Kidney (tissue), 14 donors: ENCODE results near the gene HMGA1. TPM values are rescaled to one million over a fixed set of nuclear protein-coding genes. Genes with fewer than 3 reads are reported as not detected.
A peak's percentile ranks its signal among the peaks of the same experiment; 100 is the strongest.

Experiments used
- DNase-seq, 5 donors: peaks; one replicate each; pipeline ENCODE4 v3.0.0-alpha.2; 2013 to 2020
- FAIRE-seq: peaks from 2 replicates; lab custom pipeline; 2012; peaks lifted over from hg19 to GRCh38; lab: Jason Lieb, UNC
- H3K27ac ChIP-seq, 2 donors: one replicate each; pipeline ENCODE4 v1.7.0; 2013; ENCODE audit warnings: low read depth in 2 of 2, low read length in 2 of 2, inconsistent platforms in 1 of 2
- H3K27me3 ChIP-seq: one replicate; pipeline ENCODE4 v1.7.1; 2013; ENCODE audit warnings: low read length, inconsistent platforms; ENCODE audit not compliant: control insufficient read depth, insufficient read depth
- H3K36me3 ChIP-seq, 3 donors: one replicate each; pipeline versions ENCODE4 v1.7.0 to v1.7.1; 2013; ENCODE audit warnings: low read length in 3 of 3, control low read depth in 1 of 3, inconsistent platforms in 1 of 3; ENCODE audit not compliant: insufficient read depth in 3 of 3, control insufficient read depth in 2 of 3
- H3K4me1 ChIP-seq, 3 donors: one replicate each; pipeline versions ENCODE4 v1.7.0 to v1.7.1; 2013; ENCODE audit warnings: low read length in 3 of 3, inconsistent platforms in 1 of 3, low read depth in 1 of 3; ENCODE audit not compliant: control insufficient read depth in 2 of 3, insufficient read depth in 2 of 3
- H3K4me3 ChIP-seq, 3 donors: one replicate each; pipeline versions ENCODE4 v1.7.0 to v1.8.1; 2013; ENCODE audit warnings: low read length in 3 of 3, control low read depth in 1 of 3, inconsistent platforms in 1 of 3
- H3K9ac ChIP-seq, 3 donors: one replicate each; pipeline versions ENCODE4 v1.7.0 to v1.7.1; 2013; ENCODE audit warnings: low read length in 3 of 3, control low read depth in 1 of 3, inconsistent platforms in 1 of 3
- H3K9me3 ChIP-seq, 3 donors: one replicate each; pipeline versions ENCODE4 v1.7.0 to v1.7.1; 2013; ENCODE audit warnings: low read length in 3 of 3, control low read depth in 1 of 3, inconsistent platforms in 1 of 3; ENCODE audit not compliant: control insufficient read depth in 2 of 3, insufficient read depth in 1 of 3
- intact Hi-C: fragments of 100-400 bp; cut with DNase I; formaldehyde crosslinking; loops from one replicate; pipeline ENCODE4 v1.11.1; 2022
- polyA plus RNA-seq: library from polyadenylated mRNA; stranded (reverse); fragments of 350-450 nt; fragmentation: Illumina TruSeq; extraction: RNeasy Lipid Tissue Mini Kit (QIAGEN cat#74804); gene quantifications from one replicate; pipeline ENCODE4 v1.2.3, GENCODE V29; 2014; ENCODE audit warnings: low read depth, low replicate concordance; ENCODE audit not compliant: insufficient read depth
- total RNA-seq: library from RNA; stranded (reverse); fragmentation: NEBNext Ultra II Directional; extraction: Animal tissue kit (Norgen Biotek cat#: 25700); gene quantifications from one replicate; pipeline ENCODE4 v1.2.1, GENCODE V29; 2021
- TF ChIP-seq, protein P1 (sequence below): IDR thresholded peaks from 3 replicates; pipeline ENCODE4 v1.5.1; 2012; ENCODE audit warnings: mild to moderate bottlenecking, moderate library complexity, borderline replicate concordance; ENCODE audit not compliant: insufficient read depth; ENCODE audit errors: extremely low read depth
- donor health status: control.
- donor health status: control.
- donor health status: control.
- donor health status: control.
- donor health status: control.
- donor health status: DM: yes; HTN: yes; CAD: no.
- donor health status: Normal renal cell carcinoma (clear cell type).

Gene HMGA1
- total and polyA plus RNA-seq, 2 donors from 2014 or later, result 27.1 to 46.5 TPM

DNA sequence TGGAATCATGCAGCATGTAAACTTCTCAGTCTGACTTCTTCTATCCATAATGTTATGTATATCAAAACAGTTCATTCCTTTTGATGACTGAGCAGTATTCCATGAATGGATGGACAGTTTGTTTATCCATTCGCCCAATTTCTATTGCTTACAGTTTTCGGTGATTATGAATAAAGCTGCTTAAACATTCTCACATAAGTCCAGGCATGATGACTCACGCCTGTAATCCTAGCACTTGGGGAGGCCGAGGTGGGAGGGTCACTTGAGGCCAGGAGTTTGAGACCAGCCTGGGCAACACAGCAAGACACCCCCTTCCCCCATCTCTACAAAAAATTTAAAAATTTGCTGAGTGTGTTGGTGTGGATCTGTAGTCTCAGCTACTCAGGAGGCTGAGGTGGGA lies 22.9 kb upstream of the HMGA1 start:
- no peaks in the 10 kb centered on the region for H3K36me3 ChIP-seq
- H3K27me3 ChIP-seq, result no peaks in the 10 kb centered on the region
- H3K9me3 ChIP-seq, result no peaks in the 10 kb centered on the region
- FAIRE-seq, result no peak
- DNase-seq, result peak in 1 of 5 donors; percentile 18
- H3K4me1 ChIP-seq, result no peaks in the 10 kb centered on the region
- no peak overlapping the region for H3K27ac ChIP-seq
- TF ChIP-seq, protein P1, sequence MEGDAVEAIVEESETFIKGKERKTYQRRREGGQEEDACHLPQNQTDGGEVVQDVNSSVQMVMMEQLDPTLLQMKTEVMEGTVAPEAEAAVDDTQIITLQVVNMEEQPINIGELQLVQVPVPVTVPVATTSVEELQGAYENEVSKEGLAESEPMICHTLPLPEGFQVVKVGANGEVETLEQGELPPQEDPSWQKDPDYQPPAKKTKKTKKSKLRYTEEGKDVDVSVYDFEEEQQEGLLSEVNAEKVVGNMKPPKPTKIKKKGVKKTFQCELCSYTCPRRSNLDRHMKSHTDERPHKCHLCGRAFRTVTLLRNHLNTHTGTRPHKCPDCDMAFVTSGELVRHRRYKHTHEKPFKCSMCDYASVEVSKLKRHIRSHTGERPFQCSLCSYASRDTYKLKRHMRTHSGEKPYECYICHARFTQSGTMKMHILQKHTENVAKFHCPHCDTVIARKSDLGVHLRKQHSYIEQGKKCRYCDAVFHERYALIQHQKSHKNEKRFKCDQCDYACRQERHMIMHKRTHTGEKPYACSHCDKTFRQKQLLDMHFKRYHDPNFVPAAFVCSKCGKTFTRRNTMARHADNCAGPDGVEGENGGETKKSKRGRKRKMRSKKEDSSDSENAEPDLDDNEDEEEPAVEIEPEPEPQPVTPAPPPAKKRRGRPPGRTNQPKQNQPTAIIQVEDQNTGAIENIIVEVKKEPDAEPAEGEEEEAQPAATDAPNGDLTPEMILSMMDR, result no peak
- no peak overlapping the region for H3K4me3 ChIP-seq
- no peak overlapping the region for H3K9ac ChIP-seq
- intact Hi-C loops, result no loop called here

DNA sequence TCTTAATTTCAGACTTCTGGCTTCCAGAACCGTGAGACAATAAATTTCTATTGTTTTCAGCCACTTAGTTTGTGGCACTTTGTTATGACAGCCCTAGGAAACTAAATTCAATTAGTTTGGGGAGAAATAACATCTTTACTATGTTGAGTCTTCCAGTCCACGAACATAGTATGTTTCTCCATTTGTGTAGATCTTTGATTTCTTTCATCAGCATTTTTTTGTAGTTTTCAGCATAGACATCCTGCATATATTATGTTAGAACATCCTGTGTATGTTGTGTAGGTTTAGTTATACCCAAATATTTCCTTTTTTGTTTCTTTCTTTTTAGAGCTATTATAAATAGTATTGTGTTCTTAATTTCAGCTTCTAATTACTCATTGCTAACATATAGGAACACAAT lies 18.0 kb upstream of the HMGA1 start:
- H3K27ac ChIP-seq, result no peak overlapping the region
- intact Hi-C loops, result no loop called here

DNA sequence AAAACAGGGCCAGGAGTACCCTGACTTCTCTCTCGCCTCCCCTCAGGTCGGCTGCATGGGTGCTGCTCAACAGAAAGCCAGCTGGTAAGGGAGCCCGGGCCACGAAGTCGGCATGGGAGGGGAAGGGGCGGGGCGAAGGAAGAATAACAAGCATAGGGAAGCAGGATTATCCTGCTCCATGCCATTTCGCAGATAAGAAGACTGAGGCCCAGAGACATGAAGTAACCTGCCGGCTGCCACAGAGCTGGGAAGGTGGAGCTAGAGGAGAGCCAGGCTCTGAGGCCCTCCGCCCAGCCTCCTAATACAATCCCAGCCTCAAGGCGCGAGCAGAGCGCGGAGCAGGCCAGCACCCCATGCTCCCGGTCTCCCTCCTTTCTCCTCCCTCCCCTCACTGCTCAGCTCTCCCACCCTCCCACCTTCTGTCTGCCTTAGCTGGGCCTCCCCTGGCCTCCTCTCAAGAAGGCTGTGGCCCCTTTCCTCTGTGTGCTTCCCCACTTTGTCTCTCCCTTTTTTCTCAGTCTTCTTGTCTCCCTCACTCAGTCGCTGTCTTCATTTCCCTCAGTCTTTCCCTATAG lies 13.2 kb upstream of the HMGA1 start:
- H3K9ac ChIP-seq, result peak overlapping the region; percentile 49 to 77 (median 66)
- H3K27me3 ChIP-seq, result no peaks in the 10 kb centered on the region
- H3K9me3 ChIP-seq, result no peaks in the 10 kb centered on the region
- intact Hi-C loops, result no loop called here
- H3K36me3 ChIP-seq, result no peaks in the 10 kb centered on the region
- TF ChIP-seq, protein P1, result no peak
- peak overlapping the region; percentile 49 to 65 for H3K27ac ChIP-seq
- DNase-seq, result peak in 1 of 5 donors; percentile 80
- H3K4me1 ChIP-seq, result peaks cover 0 to 7% (median 0%) of the 10 kb centered on the region in 3 donors
- H3K4me3 ChIP-seq, result peak overlapping the region; percentile 57 to 77 (median 58)
- no peak for FAIRE-seq

More for the DNA sequence above, 18.0 kb upstream of the HMGA1 start:
- Histone ChIP-seq H3K36me3 (no peaks in the 10 kb centered on the region), H3K9me3 (no peaks in the 10 kb centered on the region), H3K4me3 (no peak overlapping the region), H3K27me3 (no peaks in the 10 kb centered on the region), H3K9ac (no peak overlapping the region), H3K4me1 (peaks cover 0 to 7% (median 0%) of the 10 kb centered on the region in 3 donors)
- DNase-seq, result no peak
- no peak for FAIRE-seq
- TF ChIP-seq, protein P1, result no peak
